AG20443 (cell line): ENCODE measurements around the gene SLC23A2.

Source experiments
- DNase-seq: peaks from one replicate; pipeline ENCODE4 v3.0.0; 2012; ENCODE audit warnings: low spot score, mixed read lengths

SLC23A2 gene

GRCh38 chr20:4966826-4967751 lies 34.2 kb downstream of the SLC23A2 start:
- no peak for DNase-seq

- no peak for DNase-seq
Measured at GRCh38 chr20:4962241-4962855, 39.0 kb downstream of the SLC23A2 start.

GRCh38 chr20:4961746-4962145 lies 39.6 kb downstream of the SLC23A2 start:
- no peak for DNase-seq

GRCh38 chr20:4959592-4959991 lies 41.7 kb downstream of the SLC23A2 start:
- no peak for DNase-seq

GRCh38 chr20:4957939-4958362 lies 43.4 kb downstream of the SLC23A2 start:
- DNase-seq = peak; percentile 35

- DNase-seq = no peak
Measured at GRCh38 chr20:4957187-4957586, 44.1 kb downstream of the SLC23A2 start.

- DNase-seq = peak; percentile 69
Measured at GRCh38 chr20:4956200-4956810, 45.0 kb downstream of the SLC23A2 start.

- no peak for DNase-seq
Measured at GRCh38 chr20:4953881-4954280, 47.4 kb downstream of the SLC23A2 start.

- no peak for DNase-seq
Measured at GRCh38 chr20:4952229-4952628, 49.1 kb downstream of the SLC23A2 start.

- DNase-seq = peak; percentile 79
Measured at GRCh38 chr20:4951299-4951698, 50.0 kb downstream of the SLC23A2 start.

GRCh38 chr20:4950841-4951240 lies 50.5 kb downstream of the SLC23A2 start:
- no peak for DNase-seq

GRCh38 chr20:4950437-4950836 lies 50.9 kb downstream of the SLC23A2 start:
- DNase-seq = no peak

GRCh38 chr20:4949833-4950178 lies 51.5 kb downstream of the SLC23A2 start:
- peak; percentile 74 for DNase-seq

- DNase-seq = peak; percentile 28
Measured at GRCh38 chr20:4947817-4948559, 53.3 kb downstream of the SLC23A2 start.

- DNase-seq = peak; percentile 24
Measured at GRCh38 chr20:4946986-4947385, 54.3 kb downstream of the SLC23A2 start.

- DNase-seq = no peak
Measured at GRCh38 chr20:4946585-4946984, 54.7 kb downstream of the SLC23A2 start.

GRCh38 chr20:4944518-4945313 lies 56.6 kb downstream of the SLC23A2 start:
- peak; percentile 48 for DNase-seq

GRCh38 chr20:4942331-4942730 lies 59.0 kb downstream of the SLC23A2 start:
- DNase-seq = peak; percentile 59

- DNase-seq = no peak
Measured at GRCh38 chr20:4937407-4938319, 63.6 kb downstream of the SLC23A2 start.

GRCh38 chr20:4936851-4937406 lies 64.4 kb downstream of the SLC23A2 start:
- no peak for DNase-seq
